Neural cell (in vitro differentiated cells): ENCODE measurements around the gene ZNF566.

Experiments
- EP300 ChIP-seq: fragments of 450-650 bp; conservative IDR thresholded peaks from 2 replicates; pipeline ENCODE4 v1.6.1; 2014; ENCODE audit warnings: antibody characterized with exemption, mild to moderate bottlenecking, moderate library complexity; ENCODE audit not compliant: poor library complexity, severe bottlenecking
- EZH2 ChIP-seq: fragments of 200-600, 300-800 bp; shearing (Covaris generic), sonication (generic); IDR thresholded peaks from 2 replicates; pipeline ENCODE4 v1.6.1; 2014; ENCODE audit warnings: antibody characterized with exemption, low read length, borderline replicate concordance, mild to moderate bottlenecking; ENCODE audit not compliant: insufficient read depth, poor library complexity, severe bottlenecking
- MXI1 ChIP-seq: fragments of 450-650 bp; conservative IDR thresholded peaks from 2 replicates; pipeline ENCODE4 v1.6.1; 2014; ENCODE audit warnings: antibody characterized with exemption, mild to moderate bottlenecking; ENCODE audit not compliant: poor library complexity, severe bottlenecking
- POLR2AphosphoS5 ChIP-seq: IDR thresholded peaks from 2 replicates; pipeline ENCODE4 v1.6.1; 2012
- RAD21 ChIP-seq: fragments of 450-650 bp; conservative IDR thresholded peaks from 2 replicates; pipeline ENCODE4 v1.6.1; 2014; ENCODE audit warnings: antibody characterized with exemption, mild to moderate bottlenecking, moderate library complexity
- SMC3 ChIP-seq: fragments of 450-650 bp; conservative IDR thresholded peaks from 2 replicates; pipeline ENCODE4 v1.6.1; 2014; ENCODE audit warnings: antibody characterized with exemption, mild to moderate bottlenecking, moderate library complexity; ENCODE audit not compliant: poor library complexity
- TAF1 ChIP-seq: IDR thresholded peaks from 2 replicates; pipeline ENCODE4 v1.6.1; 2012; ENCODE audit warnings: low read depth
- TF ChIP-seq, protein P1 (sequence below): fragments of 450-650 bp; IDR thresholded peaks from 2 replicates; pipeline ENCODE4 v1.5.1; 2014; ENCODE audit warnings: antibody characterized with exemption, mild to moderate bottlenecking, moderate library complexity; ENCODE audit not compliant: poor library complexity, severe bottlenecking
- TF ChIP-seq, protein P2 (sequence below): IDR thresholded peaks from 2 replicates; pipeline ENCODE4 v1.6.1; 2012; ENCODE audit warnings: borderline replicate concordance

DNA sequence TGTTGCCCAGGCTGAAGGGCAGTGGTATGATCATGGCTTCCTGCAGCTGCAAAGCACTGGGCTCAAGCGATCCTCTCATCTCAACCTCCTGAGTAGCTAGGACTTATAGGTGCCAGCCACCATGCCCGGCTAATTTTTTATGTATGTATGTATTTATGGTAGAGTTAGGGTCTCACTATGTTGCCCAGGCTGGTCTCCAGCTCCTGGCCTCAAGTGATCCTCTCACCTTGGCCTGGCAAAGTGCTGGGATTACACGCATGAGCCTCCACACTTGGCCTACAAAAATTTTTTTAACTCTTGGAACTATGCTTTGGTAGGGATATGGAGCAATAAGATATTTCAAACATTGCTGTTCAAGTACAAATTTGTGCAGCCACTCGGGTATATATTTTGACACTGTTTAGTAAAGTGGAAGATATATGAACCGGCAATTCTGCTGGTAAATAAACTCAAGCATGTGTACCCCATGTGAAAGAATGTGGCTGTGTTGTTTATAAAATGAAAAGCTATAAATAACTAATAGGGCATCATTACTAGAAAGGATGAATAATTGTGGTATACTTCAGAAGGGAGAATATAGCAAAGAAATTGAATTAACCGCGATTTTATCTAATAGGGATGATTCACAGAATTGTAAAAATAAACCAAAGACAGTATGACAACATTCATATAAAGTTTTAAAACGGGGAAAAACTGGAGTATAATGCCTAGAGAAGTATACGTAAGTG, 1.1 kb downstream of the ZNF566 start:
- no peak for TF ChIP-seq TAF1
- TF ChIP-seq POLR2AphosphoS5, result no peak
- TF ChIP-seq, protein P1, sequence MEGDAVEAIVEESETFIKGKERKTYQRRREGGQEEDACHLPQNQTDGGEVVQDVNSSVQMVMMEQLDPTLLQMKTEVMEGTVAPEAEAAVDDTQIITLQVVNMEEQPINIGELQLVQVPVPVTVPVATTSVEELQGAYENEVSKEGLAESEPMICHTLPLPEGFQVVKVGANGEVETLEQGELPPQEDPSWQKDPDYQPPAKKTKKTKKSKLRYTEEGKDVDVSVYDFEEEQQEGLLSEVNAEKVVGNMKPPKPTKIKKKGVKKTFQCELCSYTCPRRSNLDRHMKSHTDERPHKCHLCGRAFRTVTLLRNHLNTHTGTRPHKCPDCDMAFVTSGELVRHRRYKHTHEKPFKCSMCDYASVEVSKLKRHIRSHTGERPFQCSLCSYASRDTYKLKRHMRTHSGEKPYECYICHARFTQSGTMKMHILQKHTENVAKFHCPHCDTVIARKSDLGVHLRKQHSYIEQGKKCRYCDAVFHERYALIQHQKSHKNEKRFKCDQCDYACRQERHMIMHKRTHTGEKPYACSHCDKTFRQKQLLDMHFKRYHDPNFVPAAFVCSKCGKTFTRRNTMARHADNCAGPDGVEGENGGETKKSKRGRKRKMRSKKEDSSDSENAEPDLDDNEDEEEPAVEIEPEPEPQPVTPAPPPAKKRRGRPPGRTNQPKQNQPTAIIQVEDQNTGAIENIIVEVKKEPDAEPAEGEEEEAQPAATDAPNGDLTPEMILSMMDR, result no peak
- TF ChIP-seq, protein P2, sequence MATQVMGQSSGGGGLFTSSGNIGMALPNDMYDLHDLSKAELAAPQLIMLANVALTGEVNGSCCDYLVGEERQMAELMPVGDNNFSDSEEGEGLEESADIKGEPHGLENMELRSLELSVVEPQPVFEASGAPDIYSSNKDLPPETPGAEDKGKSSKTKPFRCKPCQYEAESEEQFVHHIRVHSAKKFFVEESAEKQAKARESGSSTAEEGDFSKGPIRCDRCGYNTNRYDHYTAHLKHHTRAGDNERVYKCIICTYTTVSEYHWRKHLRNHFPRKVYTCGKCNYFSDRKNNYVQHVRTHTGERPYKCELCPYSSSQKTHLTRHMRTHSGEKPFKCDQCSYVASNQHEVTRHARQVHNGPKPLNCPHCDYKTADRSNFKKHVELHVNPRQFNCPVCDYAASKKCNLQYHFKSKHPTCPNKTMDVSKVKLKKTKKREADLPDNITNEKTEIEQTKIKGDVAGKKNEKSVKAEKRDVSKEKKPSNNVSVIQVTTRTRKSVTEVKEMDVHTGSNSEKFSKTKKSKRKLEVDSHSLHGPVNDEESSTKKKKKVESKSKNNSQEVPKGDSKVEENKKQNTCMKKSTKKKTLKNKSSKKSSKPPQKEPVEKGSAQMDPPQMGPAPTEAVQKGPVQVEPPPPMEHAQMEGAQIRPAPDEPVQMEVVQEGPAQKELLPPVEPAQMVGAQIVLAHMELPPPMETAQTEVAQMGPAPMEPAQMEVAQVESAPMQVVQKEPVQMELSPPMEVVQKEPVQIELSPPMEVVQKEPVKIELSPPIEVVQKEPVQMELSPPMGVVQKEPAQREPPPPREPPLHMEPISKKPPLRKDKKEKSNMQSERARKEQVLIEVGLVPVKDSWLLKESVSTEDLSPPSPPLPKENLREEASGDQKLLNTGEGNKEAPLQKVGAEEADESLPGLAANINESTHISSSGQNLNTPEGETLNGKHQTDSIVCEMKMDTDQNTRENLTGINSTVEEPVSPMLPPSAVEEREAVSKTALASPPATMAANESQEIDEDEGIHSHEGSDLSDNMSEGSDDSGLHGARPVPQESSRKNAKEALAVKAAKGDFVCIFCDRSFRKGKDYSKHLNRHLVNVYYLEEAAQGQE, result no peak
- no peak for TF ChIP-seq EP300
- no peak for TF ChIP-seq EZH2
- no peak for TF ChIP-seq RAD21
- TF ChIP-seq MXI1, result no peak
- no peak for TF ChIP-seq SMC3
